Measurements from ENCODE around the gene NFIL3.
"Not testable (repeated sequence)": the region's sequence is repeated elsewhere in the genome, so short reads cannot be mapped to it uniquely, and the experiment has no call there.

Gene NFIL3

GRCh38 chr9:91395106-91395552, 28.5 kb downstream of the NFIL3 start:
- DNase-seq (ENCODE audit: low spot score): no peak

- no peak for DNase-seq (ENCODE audit: low spot score)
Measured at GRCh38 chr9:91393826-91394225, 29.8 kb downstream of the NFIL3 start.

GRCh38 chr9:91392435-91392834, 31.2 kb downstream of the NFIL3 start:
- no peak for DNase-seq (ENCODE audit: low spot score)

GRCh38 chr9:91391818-91392217, 31.8 kb downstream of the NFIL3 start:
- DNase-seq (ENCODE audit: low spot score): no peak

GRCh38 chr9:91391412-91391811, 32.2 kb downstream of the NFIL3 start:
- DNase-seq (ENCODE audit: low spot score): no peak

GRCh38 chr9:91389686-91390085, 33.9 kb downstream of the NFIL3 start:
- DNase-seq (ENCODE audit: low spot score): not testable (repeated sequence)

- no peak for DNase-seq (ENCODE audit: low spot score)
Measured at GRCh38 chr9:91386765-91387164, 36.9 kb downstream of the NFIL3 start.

GRCh38 chr9:91384954-91385353, 38.7 kb downstream of the NFIL3 start:
- no peak for DNase-seq (ENCODE audit: low spot score)

GRCh38 chr9:91383577-91383976, 40.1 kb downstream of the NFIL3 start:
- DNase-seq (ENCODE audit: low spot score): no peak

GRCh38 chr9:91382298-91382697, 41.3 kb downstream of the NFIL3 start:
- DNase-seq (ENCODE audit: low spot score): no peak

- DNase-seq (ENCODE audit: low spot score): no peak
Measured at GRCh38 chr9:91379426-91379825, 44.2 kb downstream of the NFIL3 start.

- no peak for DNase-seq (ENCODE audit: low spot score)
Measured at GRCh38 chr9:91378695-91379127, 44.9 kb downstream of the NFIL3 start.

GRCh38 chr9:91378054-91378453, 45.6 kb downstream of the NFIL3 start:
- not testable (repeated sequence) for DNase-seq (ENCODE audit: low spot score)

GRCh38 chr9:91376239-91376638, 47.4 kb downstream of the NFIL3 start:
- DNase-seq (ENCODE audit: low spot score): no peak

- no peak for DNase-seq (ENCODE audit: low spot score)
Measured at GRCh38 chr9:91374939-91375338, 48.7 kb downstream of the NFIL3 start.

- DNase-seq (ENCODE audit: low spot score): peak; percentile 38
Measured at GRCh38 chr9:91371894-91372293, 51.7 kb downstream of the NFIL3 start.

- DNase-seq (ENCODE audit: low spot score): not testable (repeated sequence)
Measured at GRCh38 chr9:91370006-91370405, 53.6 kb downstream of the NFIL3 start.

- no peak for DNase-seq (ENCODE audit: low spot score)
Measured at GRCh38 chr9:91364702-91365101, 58.9 kb downstream of the NFIL3 start.

- no peak for DNase-seq (ENCODE audit: low spot score)
Measured at GRCh38 chr9:91364005-91364404, 59.6 kb downstream of the NFIL3 start.

- no peak for DNase-seq (ENCODE audit: low spot score)
Measured at GRCh38 chr9:91362051-91362611, 61.5 kb downstream of the NFIL3 start.

GRCh38 chr9:91361291-91362050, 62.2 kb downstream of the NFIL3 start, which contains the start of gene AUH:
TSS of gene AUH (minus strand) at chr9:91361918. CDS start at chr9:91361889, 29 bp downstream.
- DNase-seq (ENCODE audit: low spot score): peak; percentile 87

- peak; percentile 22 for DNase-seq (ENCODE audit: low spot score)
Measured at GRCh38 chr9:91360551-91361290, 62.9 kb downstream of the NFIL3 start.

Measured in globus pallidus (tissue), 1 donor.